Activated CD8-positive, alpha-beta memory T cell treated with anti-CD3 and anti-CD28 coated beads for 1 hour (primary cell): Measurements from ENCODE around the gene KRTAP9-1.
"Not testable (repeated sequence)": the region's sequence is repeated elsewhere in the genome, so short reads cannot be mapped to it uniquely, and the experiment has no call there.

Experiments used
- DNase-seq, 2 donors: peaks; one replicate each; pipeline ENCODE4 v3.0.0-alpha.2; 2020; ENCODE audit warnings: low read depth in 1 of 2; ENCODE audit errors: extremely low read depth in 1 of 2

Gene KRTAP9-1

GRCh38 chr17:41178843-41179616 is 10.7 kb upstream of the KRTAP9-1 start:
- DNase-seq, result no peak

GRCh38 chr17:41184480-41184961 is 5.2 kb upstream of the KRTAP9-1 start, which contains the start of gene KRTAP4-1:
Gene KRTAP4-1, minus strand, starts transcription at chr17:41184911. Its CDS starts 57 bp downstream, at chr17:41184854.
- no peak for DNase-seq

- DNase-seq, result no peak
Observed at GRCh38 chr17:41185001-41185400, 4.7 kb upstream of the KRTAP9-1 start.

- no peak for DNase-seq
Observed at GRCh38 chr17:41186872-41187271, 2.8 kb upstream of the KRTAP9-1 start.

- no peak for DNase-seq
Observed at GRCh38 chr17:41190328-41190727, 641 bp downstream of the KRTAP9-1 start.

GRCh38 chr17:41196068-41196467 is 6.4 kb downstream of the KRTAP9-1 start:
- DNase-seq, result no peak

GRCh38 chr17:41199421-41200078 is 9.9 kb downstream of the KRTAP9-1 start:
- no peak for DNase-seq

GRCh38 chr17:41211845-41212466 is 22.3 kb downstream of the KRTAP9-1 start:
- DNase-seq, result no peak

- DNase-seq, result no peak
Observed at GRCh38 chr17:41212524-41213169, 23.0 kb downstream of the KRTAP9-1 start.

GRCh38 chr17:41215681-41216080 is 26.0 kb downstream of the KRTAP9-1 start:
- DNase-seq, result no peak

- no peak for DNase-seq
Observed at GRCh38 chr17:41223821-41224220, 34.1 kb downstream of the KRTAP9-1 start.

GRCh38 chr17:41226051-41226450 is 36.4 kb downstream of the KRTAP9-1 start:
- DNase-seq, result no peak

GRCh38 chr17:41226598-41227095 is 37.0 kb downstream of the KRTAP9-1 start, which contains the start of gene KRTAP9-2:
Gene KRTAP9-2, plus strand, starts transcription at chr17:41226648. Its CDS starts 7 bp downstream, at chr17:41226655.
- DNase-seq, result not testable (repeated sequence)

- no peak for DNase-seq
Observed at GRCh38 chr17:41230094-41230493, 40.4 kb downstream of the KRTAP9-1 start.

GRCh38 chr17:41231731-41232130 is 42.0 kb downstream of the KRTAP9-1 start:
- no peak for DNase-seq

GRCh38 chr17:41232399-41233105 is 42.9 kb downstream of the KRTAP9-1 start, which contains the start of gene KRTAP9-3:
Gene KRTAP9-3, plus strand, starts transcription at chr17:41232449. Its CDS starts 53 bp downstream, at chr17:41232502.
- DNase-seq, result not testable (repeated sequence)

- DNase-seq, result not testable (repeated sequence)
Observed at GRCh38 chr17:41237116-41237515, 47.4 kb downstream of the KRTAP9-1 start.

- not testable (repeated sequence) for DNase-seq
Observed at GRCh38 chr17:41237949-41238437, 48.3 kb downstream of the KRTAP9-1 start, which contains the start of gene KRTAP9-8. Gene KRTAP9-8, plus strand, starts transcription at chr17:41237999. Its CDS starts 53 bp downstream, at chr17:41238052.
